Stimulated activated CD8-positive, alpha-beta memory T cell treated with anti-CD3 and anti-CD28 coated beads, Interleukin-12 subunit alpha, Interleukin-12 subunit beta, amount 100 ng/mL, for 1 hour (primary cell): ENCODE measurements around the gene SOAT1.
"Not testable (repeated sequence)": the region's sequence is repeated elsewhere in the genome, so short reads cannot be mapped to it uniquely, and the experiment has no call there.

Source experiments
- DNase-seq: peaks from one replicate; pipeline ENCODE4 v3.0.0-alpha.2; 2020; ENCODE audit warnings: low read depth

The SOAT1 gene

DNA sequence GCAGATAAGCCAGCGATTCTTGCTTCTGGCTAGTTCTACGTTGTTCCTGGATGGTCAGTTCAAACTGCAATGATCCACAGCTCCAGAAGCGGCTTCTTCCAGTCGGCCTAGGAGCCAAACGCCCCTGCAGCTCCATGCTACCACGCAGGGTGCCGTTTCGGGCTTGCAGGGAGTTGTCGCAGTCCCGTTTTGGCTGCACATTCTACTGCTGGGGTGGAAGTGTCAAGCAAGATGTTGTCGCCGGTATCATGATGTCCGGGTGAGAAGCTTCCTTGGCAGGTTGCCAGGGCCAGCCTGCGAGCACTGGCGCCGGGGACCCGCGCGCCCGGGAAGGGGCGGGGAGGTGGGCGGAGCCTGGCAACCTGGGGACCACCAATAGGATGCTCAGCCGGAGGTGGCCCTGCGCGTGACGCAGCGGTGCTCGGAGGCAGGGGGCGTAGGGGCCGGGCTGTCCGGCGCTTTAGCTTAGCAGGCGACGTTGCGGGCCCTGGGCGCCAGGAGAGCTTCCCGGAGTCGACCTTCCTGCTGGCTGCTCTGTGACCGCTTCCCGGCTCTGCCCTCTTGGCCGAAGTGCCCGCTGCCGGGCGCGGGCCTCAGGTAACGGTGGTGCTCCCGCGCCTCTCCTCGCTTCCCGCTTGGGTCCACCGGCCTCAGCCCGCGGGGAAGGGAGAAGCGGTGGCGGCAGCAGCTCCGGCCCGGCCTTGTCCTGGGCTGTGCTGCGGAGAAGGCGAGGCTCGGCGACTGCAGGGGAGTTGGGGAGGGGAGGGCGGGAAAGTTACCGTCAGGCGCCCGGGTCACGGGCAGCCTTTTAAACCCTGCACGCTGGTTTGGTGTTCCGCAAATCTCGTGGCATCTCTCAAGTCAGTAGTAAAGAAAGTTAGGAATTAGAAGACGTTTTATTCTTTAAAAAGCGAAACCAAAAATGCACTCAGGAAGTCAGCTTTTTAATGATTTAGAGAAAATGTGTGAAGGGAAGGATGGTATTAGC lies at the start of gene SOAT1:
TSS of gene SOAT1 (plus strand) at position 458 of the 988 bp plus-strand sequence. CDS start 8,888 bp downstream, outside the sequence.
- peak; percentile 93 for DNase-seq

DNA sequence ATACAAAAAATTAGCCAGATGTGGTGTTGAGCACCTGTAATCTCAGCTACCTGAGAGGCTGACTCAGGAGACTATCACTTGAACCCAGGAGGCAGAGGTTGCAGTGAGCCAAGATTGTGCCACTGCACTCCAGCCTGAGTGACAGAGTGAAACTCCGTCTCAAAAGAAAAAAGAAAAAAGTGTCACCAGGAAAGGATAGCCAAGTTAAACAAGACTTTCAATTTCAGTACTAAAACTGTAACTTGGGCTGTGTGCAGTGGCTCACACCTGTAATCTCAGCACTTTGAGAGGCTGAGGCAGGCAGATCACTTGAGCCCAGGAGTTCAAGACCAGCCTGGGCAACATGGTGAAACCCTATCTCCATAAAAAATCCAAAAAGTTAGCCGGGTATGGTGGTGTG lies 48.2 kb upstream of the SOAT1 start:
- not testable (repeated sequence) for DNase-seq

DNA sequence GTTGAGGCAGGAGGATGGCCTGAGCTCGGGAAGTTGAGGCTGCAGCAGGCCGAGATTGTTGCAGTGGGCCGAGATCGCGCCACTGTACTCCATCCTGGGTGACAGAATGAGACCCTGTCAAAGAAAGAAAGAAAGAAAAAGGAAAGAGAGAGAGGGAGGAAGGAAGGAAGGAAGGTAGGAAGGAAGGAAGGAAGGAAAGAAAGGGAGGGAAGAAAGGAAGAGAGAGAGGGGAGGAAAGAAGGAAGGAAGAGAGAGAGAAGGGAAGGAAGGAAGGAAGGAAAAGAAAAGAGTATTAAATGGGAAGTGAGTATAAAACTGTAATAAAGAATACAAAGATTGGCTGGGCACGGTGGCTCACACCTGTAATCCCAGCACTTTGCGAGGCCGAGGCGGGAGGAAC lies 45.7 kb upstream of the SOAT1 start:
- DNase-seq: no peak

DNA sequence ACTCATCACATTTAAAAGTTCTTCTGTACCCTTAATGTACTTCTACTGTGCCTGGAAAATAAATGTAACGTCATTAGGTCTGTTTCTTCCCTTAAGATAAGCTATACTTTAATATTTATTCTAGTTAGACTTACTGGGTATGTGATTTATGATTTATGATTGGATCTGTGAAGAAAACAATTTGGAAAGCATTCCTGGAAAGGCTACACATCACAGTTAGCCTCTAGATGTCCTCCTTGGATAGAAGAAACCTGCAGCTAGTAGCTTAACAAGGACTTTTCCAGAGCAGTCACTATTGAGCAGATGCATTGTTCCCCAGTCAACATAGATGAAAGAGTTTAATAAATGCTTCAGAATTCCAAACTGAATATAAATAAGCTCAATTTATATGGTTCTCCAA lies 41.9 kb upstream of the SOAT1 start:
- DNase-seq: no peak

DNA sequence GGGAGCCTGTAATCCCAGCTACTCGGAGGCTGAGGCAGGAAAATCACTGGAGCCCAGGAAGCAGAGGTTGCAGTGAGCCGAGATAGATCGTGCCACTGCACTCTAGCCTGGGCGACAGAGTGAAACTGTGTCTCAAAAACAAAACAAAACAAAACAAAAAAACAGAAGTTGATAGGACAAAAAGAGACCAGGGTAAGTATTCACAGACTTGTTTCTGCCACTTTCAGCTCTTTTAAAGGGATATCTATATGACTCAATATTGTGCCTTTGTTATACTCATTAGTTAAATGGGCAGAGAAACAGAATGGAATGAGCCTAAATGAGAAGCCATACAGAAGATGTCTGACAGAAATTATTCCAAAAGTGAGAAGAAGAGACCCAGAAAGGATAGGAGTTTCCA lies 41.0 kb upstream of the SOAT1 start:
- no peak for DNase-seq

DNA sequence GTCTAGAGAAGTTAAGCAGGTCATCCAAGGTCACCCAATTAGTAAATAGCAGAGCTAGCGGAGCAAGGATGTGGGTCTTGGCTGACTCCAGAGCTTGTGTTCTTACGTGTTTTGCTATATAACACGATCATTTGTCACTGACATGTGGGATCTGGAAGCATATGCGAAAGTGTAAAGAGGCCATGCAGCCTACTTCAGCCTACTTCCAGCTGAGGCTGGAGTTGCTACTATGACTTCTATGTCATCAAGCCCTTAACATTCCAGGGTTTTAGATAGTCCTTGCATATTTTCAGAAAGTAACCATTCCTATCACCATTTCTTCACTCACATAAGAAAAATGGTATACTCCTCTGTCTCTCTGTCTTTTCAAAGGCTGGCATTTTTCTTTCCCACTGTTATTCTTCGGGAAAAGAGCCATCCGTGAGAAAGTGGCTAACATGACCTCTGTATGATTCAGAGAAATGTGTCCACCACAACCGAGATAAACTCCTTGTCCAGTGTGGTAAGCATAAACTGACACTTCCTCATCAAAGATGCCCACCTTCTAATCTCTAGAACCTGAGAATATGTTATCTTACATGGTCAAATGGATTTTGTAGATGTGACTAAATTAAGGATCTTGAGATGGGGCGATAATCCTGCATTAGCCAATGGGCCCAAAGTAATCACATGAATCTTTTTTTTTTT lies 40.2 kb upstream of the SOAT1 start:
- no peak for DNase-seq

DNA sequence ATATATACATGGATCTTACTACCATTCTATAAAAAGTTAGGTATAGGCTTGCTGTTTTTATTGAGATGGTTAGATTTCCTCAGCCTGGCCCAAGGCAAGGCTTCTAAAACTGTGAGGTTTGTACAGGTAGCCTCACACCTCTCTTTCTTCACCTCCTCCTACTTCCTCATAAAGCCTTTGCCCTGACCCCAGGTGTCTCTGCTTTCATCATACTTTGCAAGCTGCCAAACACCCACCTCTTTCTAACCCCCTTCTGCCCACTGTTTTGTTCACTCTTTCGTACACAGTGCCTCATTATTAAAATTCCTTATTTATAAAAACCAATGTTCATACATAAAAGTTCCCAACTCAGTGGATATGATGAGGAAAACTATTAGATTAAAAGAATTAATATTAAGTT lies 31.4 kb upstream of the SOAT1 start:
- DNase-seq: no peak

DNA sequence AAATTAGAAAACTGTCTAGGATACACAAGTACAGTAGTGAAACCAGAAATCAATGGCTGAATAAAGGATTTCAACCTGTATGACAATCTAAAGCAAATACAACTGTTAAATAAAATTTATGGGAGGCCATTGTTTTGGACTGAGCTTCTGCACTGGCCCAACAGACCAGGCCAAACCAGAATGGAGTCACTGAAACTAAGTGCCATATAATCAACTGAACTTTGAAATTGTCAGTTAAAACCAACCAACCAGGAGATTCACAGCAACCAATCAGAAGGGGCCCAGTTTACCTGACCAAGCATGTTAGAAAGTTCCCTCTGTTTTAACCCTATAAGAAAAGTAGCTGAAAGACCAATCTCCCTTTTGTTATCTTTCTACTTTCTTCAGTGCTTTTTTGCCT lies 30.5 kb upstream of the SOAT1 start:
- DNase-seq: no peak

DNA sequence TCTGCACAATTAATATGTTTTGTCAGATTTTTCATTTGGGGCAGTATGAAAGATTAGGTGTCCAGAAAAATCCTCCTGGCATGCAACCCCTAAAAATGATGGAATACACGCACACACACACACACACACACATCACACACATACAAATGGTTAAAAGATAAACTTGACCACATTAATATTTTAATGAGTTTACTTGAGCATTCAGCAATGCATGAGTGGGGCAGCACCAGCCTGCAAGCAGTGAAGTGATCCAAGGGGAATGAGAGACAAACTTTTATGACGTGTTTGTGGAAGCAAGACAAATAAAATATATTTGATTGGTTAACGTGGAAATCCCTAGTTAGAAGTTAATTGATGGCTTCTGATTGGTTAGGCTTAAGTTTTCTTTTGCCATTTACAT lies 29.1 kb upstream of the SOAT1 start:
- DNase-seq: no peak

DNA sequence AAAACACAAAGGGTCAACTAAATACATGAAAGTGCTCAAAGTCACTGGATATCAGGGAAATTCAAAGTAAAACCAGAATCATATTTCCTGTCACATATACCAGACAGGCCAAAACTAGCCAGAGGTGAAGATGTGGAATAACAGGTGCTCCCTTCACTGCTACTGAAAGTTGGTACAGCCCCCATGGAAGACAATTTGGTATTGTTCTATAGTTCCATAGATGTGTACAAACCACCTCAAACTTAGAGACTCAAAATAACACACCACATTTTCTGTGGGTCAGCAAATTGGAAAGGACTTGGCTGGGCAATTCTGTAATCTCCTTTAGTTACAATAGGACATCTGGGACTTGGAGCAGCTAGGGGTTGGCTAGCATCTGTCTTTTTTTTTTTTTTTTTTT lies 24.5 kb upstream of the SOAT1 start:
- no peak for DNase-seq

DNA sequence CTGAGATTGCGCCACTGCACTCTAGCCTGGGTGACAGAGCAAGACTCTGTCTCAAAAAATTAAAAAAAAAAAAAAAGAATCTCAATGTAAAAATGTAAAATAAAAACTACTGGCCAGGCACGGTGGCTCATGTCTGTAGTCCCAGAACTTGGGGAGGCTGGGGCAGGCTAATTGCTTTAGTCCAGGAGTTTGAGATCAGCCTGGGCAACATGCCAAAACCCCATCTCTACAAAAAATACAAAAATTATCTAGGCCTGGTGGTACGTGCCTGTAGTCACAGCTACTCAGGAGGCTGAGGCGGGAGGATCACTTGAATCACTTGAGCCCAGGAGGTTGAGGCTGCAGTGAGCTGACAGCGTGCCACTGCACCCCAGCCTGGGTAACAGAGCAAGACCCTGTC lies 19.2 kb upstream of the SOAT1 start:
- not testable (repeated sequence) for DNase-seq

DNA sequence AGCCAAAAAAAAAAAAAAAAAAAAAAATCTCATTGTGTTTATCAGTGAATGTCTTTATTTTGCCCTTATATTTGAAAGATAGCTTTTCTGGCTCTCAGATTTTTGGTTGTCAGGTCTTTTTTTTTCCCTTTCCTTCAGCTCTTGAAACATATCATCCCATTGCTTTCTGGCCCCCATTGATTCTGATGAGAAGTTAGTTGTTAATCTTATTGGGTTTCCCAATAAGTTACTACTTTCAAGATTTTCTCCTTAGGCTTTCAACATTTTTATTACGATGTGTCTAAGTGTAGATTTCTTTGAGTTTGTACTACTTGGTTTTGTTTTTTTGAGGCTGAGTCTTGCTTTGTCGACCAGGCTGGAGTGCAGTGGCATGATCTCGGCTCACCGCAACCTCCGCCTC lies 14.7 kb upstream of the SOAT1 start:
- no peak for DNase-seq

DNA sequence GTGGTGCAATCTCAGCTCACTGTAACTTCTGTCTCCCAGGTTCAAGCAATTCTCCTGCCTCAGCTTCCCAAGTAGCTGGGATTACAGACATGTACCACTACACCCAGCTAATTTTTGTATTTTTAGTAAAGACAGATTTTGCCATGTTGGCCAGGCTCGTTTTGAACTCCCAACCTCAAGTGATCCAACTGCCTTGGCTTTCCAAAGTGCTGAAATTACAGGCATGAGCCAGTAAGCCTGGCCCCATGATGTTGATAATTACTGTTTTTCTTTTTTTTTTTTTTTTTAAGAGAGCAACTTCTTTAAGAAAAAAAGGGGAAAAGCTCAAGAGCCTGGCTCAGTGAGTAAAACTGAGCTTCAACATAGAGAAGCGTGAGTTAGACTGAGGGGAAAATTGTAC lies 9.6 kb upstream of the SOAT1 start:
- no peak for DNase-seq

DNA sequence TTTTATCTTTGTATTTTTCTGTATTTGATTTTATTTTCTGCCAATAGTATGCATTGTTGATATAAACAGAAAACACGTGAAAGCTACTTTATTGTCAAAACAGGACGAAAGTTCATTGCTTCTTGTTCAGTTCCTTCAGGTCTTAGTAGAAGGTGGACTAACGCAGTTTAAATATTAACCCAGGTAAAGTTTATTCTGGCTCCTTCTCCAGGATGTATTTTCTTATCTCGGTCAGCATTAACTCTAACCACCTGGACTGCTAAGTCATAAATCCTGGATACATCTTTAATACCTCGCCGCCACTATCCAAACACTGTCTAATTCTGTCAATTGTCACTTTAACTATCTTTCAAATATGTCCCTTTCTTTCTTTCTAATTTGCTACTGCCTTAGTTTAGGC lies 5.7 kb upstream of the SOAT1 start:
- no peak for DNase-seq

DNA sequence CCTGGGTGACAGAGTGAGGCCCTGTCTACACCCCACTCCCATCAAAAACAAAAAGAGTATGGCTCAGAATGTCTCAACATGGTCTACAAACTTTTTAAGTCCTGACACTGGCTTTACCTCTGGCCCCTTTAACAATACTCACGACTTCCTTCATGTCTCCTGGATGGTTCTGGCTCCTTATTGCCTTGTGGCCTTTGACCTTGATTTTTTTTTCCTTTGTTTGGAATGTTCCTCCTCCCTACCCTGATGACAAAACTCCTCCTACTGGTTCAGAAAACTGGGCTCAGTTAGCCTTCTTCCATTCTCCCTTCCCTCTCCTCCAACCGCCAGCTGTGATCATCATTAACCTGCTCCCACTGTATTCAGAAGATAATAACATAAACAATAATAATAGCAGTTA lies 4.6 kb upstream of the SOAT1 start:
- DNase-seq: no peak

DNA sequence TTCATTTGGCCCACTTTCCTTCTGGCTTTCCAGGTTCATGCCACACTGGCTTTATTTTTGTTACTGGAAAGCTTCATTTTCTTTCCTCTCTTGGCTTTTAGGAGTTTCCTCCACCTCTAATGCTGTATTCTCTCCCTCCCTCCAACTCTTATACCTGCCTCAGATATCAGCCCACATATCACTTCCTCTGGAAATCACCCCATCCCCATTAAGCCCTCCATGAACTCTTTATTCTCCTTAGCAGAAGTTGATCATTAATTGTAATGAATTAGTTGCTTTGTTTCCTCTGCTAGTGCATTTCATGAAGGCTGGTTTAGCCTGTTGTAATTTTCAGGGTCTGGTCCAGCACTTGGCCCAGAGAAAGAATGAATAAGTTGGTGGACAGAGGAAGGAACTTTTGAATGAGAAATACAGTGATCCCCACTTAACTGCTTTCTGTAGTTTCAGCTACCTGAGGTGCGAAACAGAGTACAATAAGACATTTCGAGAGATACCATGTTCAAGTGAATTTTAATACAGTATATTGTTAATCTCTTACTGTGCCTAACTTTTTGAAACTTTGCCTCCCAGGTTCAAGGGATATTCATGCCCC lies 1.7 kb downstream of the SOAT1 start:
- DNase-seq: no peak

DNA sequence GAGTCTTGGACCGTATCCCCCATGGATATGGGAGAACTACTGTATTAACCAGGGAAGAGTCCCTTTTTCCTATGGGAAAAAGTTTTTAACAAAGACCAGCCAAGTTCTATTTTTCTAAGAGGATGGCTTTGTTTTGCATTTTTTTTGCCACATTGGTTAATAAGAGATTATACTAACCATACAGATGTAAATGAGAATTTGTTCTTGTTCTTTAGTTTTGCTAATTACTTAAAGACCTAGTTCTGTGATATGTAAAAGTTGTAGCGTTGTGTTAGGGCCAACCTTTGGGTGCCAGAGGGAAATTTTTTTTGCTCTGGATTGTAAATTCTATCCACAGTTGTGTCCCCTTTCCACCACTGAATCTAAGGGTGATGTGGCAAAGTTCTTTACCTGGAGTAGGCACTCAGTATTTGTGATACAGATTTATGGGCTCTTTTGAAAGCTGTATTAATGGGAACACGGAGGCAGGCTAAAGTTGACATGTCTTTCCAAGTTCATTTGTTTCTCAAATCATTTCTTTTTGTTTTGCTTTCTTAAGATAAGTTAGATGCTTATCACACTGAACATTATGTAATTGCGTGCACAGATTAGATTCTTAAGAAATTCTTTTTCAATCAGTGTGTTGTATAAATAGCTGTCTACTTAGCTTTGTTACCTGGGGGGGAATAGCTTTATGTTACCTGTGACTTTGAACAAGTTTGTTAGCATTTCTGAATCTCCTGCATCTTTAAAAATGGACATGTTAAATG lies 2.9 kb downstream of the SOAT1 start:
- no peak for DNase-seq

DNA sequence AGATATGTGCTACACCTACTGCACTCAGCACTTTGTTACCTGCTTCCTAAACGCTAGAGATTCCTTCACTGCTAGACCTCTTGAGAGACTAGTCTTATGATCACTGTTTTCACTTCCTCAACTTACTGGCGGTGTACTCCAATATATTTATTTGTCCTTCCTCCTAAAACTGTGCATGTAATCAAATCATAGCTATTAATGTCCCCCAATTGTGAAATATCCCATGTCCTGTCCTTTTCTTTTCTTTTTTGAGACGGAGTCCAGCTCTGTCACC lies 3.4 kb downstream of the SOAT1 start:
- no peak for DNase-seq

DNA sequence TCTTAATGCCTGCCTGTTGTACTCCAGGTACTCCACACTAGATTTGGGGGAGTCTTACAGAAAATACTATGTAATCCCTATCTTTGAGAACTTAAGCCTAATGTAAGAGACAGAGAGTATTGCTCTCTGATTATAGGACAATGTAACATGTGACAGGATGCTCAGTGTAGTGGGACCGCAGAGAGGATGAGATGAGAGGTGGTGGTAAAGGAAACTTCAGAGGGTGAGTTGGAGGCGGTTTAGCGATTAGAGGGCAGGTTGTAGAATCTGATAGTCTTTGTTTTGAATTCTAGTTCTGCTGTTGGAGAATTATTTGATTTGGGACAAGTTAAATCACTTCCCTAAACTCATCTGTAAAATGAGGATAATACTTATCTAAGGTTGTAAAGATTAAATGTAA lies 5.4 kb downstream of the SOAT1 start:
- peak; percentile 39 for DNase-seq

DNA sequence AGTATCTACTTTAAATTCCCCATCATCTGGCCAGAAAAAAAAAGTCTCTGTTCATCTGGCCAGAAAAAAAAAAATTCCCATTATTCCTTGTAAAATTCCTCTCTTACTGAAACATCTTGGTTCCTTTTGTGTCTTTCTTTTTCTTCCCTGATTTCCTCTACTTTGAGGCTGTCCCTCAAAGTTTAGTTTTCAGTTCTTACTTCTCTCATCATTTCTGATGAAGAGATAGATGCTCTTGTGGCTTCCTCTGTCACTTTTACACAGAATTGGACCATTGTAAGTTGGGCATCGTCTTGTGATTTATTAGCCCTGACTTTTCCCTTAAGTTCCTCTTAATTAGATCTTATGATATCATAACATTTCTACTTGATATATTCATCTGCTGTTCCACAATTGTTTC lies 6.5 kb downstream of the SOAT1 start:
- DNase-seq: no peak

DNA sequence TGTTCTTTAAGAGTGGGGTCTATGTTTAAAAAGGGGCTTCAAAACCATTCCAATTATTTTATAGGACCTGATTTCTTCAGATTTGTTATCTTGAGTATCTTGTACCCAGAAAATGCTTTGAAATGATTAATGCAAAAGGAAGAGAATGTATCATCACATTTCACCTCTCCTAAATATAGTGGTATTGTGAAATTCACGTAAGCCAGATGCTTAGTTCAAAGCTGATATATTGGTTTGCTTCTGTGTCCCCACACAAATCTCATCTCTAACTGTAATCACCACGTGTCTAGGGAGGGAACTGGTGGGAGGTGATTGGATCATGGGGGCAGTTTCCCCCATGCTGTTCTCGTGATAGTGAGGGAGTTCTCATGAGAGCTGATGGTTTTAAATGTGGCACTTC lies 8.5 kb downstream of the SOAT1 start:
- no peak for DNase-seq

DNA sequence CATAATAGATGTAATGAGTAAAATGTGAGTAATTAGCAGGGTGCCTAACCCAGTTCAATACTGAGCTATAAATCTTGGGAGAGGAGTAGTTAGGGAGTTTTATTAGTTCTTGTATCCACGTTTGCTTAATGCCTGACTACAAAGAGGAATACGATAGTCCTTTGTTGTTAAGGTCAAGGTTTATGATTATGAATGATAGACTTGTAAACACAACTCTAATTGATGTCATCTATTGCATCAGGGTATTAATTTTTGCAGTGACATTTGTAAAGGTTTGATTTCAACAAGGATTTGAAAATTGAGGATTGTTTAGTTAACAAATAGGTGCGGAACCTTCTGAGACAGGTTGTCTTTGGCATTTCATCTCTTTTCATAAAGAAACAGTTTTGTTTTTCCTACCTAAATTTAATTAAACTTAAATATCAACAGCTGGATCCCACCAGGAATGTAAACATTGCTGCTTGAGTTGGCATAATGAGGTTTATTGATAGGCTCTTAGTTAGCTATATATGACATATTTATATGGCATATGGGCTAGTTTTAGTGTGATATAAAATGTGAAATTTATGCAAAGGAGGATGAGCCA lies 9.7 kb downstream of the SOAT1 start:
- no peak for DNase-seq
